ENCODE measurements around the gene TMEM30B.
"Not testable (repeated sequence)": the region's sequence is repeated elsewhere in the genome, so short reads cannot be mapped to it uniquely, and the experiment has no call there.

TMEM30B gene

DNA sequence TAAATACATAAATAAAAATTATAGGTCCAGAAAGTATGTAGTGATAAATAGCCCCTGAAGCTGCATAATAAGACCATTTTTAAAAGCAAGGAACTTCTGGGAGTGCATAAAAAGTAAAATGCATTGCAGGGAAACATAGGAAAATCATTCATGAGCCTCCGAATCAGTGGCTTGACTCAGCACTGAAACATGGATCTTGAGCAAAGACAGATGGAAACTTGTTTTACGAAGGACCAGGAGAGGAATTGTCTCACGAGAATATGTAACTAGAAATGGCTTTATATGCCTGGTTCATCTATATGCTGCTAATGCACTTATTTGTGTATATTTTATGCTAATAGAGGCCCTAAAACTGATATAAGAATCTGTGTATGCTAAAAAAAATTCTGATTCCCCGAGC, 14.7 kb downstream of the TMEM30B start:
- DNase-seq (ENCODE audit: low spot score), result no peak

DNA sequence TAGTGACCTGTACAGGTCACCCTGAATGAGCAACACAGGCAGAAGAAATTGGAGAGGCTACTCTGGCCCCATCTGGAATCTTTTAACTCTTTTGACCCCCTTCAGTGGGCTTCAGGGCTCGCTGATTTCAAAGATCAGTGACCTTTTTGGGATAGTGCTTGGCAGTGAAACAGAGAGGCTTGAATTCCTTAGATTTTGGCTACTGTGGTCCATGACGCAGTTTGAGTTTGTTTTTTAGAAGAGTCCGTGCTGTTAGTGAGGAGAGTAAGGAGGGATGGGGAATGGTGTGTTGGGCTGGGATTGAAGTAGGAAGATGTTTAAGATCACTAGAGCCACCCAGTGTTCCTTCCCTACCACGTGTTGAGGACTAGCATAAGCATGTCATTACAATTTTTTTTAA, 16.5 kb downstream of the TMEM30B start:
- no peak for DNase-seq (ENCODE audit: low spot score)

DNA sequence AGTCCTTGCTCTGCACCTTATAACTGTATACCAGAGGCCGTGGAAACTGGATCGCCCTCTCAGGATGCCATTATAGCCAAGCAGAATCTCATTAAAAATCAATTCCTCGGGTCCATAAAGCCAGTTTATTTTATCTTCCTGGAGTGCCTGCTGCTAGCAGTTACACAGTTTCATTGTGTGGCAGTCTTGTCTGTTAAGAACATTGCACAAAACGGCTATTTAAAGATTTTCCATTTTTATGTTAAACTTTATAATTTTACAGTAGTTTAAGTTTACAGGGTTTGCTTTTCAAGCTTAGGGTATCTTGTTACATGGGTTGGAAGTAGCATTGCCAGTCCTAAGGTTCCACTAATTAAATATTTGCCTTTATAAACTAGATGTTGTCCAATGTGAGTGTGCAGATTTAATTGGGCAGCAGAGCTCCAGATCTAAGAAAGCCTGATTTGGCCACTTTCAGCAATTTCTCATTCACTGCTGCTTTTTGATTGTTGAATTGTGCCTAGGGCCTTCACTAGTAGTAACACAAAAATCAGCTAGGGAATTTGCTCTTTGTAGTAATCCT, 17.0 kb downstream of the TMEM30B start:
- no peak for DNase-seq (ENCODE audit: low spot score)

DNA sequence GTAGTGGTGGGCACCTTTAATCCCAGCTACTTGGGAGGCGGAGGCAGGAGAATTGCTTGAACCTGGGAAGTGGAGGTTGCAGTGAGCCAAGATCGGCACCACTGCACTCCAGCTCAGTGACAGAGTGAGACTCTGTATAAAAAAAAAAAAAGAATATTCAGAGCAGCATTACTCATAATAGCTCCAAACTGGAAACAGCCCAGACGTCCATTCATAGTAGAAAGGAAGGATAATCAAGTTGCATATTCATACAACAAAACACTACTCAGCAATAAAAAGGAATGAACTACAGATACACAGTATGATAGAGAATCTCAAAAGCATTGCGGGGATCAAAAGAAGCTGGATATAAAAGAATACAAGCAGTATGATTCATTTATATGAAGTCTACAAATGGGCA, 19.1 kb downstream of the TMEM30B start:
- no peak for DNase-seq (ENCODE audit: low spot score)

DNA sequence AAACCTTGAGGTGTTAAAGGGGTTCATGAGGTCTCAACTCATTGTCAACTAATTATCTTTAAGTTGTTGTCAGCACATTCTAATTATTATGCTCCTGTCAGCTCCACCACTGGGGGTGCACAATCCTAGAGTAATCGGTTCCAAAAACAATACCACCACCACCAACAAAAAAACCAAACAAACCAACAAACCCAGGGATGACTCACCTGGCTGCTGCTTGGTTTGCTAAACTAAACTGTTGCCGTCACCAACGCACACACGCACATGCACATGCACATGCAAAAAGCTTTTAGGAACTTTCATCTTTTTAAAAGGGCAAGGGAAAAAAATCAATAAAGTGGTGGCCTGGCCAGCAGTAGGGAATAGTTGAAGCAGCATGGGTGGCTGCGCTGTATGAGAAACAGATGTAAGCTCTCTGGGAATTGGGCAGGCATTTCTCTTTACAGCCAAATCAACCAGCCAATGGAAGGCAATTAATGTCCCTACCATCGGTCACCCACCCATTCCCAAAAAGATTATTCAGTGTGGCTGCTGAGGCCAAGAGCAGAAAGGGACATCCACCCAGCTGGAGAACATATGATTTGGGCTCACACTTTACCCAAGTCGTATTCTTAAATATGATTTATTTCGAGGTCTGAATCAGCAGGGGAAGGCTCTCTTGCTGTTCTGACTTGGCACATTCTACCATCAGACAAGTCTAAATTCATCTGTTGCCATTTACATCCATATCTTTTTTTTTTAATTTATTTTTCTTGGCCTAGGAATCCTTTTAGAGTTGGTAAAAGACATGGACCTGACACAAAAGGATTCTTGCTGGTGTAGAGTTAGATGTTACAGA, 20.0 kb downstream of the TMEM30B start:
- no peak for DNase-seq (ENCODE audit: low spot score)

DNA sequence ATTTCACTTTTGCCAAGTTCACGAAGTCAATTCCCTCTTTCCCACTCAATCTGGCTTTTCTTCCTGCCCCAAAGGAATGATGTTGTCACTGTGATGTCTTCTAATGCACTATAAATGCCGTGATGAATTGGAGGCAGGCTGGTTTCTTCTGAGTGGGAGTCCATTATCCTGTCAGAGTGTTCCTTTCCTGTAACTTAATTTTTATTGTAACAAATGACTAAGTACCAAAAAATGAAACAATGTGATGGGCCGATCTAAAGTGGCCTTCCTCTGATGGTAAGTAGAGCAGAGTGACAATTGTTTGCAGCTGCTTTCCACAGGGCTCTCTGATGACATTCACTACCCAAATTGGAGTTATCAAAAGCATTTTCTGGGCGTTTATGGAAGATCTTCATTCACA, 22.2 kb downstream of the TMEM30B start:
- DNase-seq (ENCODE audit: low spot score), result no peak

DNA sequence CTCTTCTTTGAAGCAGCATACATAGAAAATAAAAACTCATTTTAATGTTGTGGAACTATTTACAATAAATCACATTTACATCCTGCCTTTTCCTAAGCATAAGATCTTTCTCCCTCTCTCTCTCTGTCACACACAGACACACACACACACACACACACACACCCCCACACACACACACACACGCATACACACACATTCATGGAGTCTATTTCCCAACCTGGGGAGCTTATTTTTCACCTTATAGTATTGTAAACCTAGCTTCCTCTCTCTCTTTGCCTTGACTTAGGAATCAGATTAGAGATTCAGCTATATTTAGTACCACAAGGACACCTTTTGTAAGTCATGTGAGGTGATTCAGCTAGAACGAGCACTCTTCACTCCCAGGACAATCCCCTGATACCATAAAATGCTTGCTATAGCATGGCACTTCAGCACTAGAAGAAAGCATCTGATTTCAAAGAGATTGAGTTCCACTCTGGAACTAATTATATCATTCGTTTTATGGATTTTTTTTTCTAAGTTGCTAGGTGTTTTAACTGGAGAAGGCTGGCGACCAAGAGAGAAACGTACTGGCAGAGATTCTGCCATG, 23.6 kb downstream of the TMEM30B start:
- DNase-seq (ENCODE audit: low spot score), result no peak

DNA sequence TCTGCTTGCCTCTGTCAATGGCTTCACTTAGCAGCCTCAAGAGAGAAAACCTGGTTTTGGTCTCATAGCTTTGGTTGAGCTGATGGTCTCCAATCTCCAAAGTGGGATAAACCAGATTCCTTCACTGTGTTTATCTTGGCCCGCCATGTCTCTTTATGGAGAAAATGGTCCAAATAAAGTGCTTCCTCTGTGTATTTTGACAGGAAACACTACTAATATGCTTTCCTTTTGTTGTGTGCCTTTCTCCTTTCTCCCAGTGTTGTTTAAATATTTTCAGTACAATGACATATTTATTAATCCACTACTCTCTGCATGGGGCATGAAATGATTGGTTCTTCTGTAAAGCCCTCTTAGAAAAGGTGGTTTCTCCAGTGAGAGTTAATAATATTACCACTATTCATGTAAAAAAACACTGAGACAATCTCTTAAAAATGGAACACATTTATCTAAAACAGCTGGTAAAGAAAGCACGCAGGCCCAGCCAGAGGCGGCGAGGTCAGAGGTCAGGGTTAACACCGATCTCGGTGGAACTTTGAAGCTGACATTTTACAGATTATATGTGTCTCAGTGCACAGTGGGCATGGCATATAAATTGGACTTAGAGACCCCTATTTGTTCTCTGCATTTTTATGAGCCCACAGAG, 24.2 kb downstream of the TMEM30B start:
- DNase-seq (ENCODE audit: low spot score), result no peak

DNA sequence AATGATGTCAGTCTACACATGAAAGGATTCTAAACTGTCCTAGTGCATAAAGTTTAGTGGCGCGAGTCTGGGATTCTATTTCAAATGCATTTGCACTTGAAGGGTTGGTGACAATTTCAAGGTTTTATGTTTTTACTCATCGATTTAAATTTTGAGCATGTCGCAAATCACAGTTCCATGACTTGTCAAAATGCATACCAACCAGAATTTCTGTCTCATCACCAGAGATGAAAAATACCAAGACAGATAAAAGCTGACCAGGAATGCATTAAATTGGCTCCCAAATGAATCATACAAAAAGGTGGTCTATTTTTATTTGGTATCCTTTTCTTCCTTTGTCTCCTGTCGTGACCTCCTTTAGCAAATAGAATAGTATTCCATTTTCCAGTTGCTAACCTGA, 25.2 kb downstream of the TMEM30B start:
- DNase-seq (ENCODE audit: low spot score), result no peak

DNA sequence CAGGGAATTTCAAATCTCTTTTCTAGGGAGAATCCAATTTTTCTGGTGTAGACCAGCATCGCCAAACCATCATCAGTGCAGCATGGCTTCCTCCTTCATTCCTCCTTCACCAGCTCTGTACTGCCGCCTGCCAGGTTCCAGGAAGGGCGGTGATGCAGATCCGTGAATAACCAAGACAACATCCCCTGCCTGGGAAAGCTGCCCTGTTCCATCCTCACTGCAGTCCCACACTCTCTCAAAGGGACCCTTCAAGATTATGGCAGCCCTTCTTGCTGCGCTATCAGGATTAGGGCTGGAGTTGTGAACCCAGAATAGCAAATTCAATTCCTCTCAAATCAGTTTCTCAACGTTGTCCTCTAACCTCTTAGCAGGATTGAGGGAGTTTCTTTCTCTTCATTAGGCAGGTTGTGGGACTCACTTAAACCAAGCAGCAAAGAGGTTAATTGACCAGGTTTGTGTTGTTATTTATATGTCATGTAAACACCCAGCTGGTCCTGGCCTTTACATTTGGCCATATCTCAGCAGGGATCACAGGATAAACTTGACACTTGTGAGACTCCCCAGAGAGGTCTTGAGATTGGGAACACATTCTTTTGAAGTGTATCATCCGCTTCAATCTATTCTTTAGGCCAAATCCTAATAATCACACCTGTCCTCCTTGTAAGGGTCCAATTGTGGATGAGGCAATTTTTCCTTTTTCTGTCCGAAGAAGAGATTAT, 26.2 kb downstream of the TMEM30B start:
- no peak for DNase-seq (ENCODE audit: low spot score)

DNA sequence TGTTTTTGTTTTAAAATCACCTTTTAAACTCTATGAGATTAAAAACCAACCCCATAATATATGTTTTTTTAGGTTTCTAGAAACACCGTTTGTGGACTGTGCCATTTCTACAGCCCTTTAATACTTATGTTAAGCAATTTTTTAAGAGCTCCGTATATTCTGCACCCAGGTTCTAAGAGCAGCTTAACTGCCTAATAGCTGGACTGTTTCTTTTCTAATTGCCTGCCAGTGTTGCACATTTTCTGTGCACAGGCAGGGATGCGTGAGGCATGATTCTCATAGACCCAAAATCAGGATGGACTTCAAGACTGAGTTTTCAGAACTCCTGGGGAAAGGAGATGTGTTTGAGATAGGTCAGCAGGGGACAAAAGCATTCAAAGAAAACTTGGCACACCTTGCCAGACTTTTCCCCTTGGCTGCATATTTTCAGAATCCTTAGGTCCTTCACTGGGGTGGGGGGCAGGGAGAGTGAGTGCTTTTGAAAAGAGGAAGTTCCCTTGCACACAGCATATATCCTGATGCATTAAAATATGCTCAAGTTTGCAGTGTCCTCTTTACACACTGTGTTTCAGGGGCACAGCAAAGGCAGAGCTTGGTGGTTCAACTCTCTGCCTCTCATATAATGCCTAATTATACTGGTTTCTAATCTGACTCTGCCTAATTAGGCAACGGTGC, 27.9 kb downstream of the TMEM30B start:
- no peak for DNase-seq (ENCODE audit: low spot score)

DNA sequence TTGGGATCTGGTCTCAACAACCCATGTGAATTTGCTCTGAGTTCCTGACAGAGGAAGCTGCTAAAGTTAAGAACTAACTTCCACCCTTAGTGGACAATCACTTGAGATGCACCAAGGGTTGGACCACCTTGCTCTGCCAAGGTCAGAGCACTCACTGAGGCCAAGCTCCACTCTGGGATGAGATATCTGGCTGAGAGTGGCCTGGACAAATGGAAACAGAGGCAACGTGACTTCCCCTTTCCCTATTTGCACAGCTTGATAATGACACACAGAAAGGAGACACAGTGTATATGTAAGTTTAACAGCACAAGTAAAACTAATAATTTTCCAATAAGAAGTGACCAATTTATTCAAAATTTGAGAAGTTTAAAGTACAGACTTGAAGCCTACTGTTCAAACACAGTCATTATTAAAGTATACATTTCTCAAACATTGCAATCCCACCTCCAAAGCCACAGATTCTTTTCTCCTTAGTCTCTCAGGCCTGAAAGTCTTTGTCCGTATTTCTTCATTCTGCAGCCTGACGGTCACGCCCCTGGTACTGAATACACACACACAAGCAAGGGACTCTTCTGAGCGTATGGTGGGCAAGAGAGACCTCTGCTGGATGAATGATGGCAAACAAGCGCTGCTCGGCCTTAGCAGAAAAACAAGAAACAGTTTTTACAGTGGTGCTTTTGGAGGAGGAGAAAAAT, 28.6 kb downstream of the TMEM30B start:
- DNase-seq (ENCODE audit: low spot score), result peak; percentile 80

DNA sequence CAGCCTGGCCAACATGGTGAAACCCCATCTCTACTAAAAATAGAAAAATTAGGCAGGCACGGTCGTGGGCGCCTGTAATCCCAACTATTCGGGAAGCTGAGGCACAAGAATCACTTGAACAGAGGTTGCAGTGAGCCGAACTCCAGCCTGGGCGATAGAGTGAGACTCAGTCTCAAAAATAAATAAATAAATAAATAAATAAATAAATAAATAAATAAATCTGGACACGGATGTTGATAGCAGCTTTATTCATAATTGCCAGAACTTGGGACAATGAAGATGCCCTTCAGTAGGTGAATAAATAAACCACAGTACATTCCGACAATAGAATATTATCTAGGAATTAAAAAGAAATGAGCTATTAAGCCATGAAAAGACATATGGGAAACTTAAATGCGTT, 31.1 kb downstream of the TMEM30B start:
- no peak for DNase-seq (ENCODE audit: low spot score)

DNA sequence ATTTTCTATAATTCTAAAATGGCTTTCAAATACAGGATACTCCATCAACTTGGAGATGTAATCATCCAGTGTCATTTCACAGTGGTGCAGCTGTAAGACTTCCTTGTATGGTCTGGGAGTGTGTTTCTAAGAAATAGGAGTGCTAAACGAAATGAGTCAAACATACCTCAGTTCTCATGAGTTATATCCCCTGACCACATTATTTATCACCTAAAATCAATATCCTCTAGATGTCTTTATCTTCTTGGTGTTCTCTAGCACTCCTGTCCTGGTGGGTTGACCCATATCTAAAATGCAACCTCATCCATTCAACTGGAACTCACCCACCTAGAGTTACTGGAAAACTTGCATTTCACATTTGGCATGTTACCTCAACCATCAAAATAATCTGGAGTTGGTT, 33.2 kb downstream of the TMEM30B start:
- no peak for DNase-seq (ENCODE audit: low spot score)

DNA sequence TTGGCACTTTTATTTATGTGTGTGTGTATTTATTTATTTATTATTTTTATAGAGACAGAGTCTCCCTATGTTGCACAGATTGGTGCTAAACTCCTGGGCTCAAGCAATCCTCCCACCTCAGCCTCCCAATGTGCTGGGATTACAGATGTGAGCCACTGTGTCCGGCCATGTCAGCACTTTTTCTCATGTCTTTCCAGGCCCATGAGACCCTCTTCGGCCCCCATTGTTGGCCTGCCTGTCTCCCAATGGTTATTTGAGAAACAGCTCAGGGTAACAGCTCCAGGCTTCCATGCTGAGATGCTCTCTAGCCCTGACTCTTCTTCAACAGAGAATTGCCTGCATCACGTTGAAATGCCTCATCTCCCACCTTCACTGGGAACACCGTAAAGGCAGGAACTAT, 34.4 kb downstream of the TMEM30B start:
- no peak for DNase-seq (ENCODE audit: low spot score)

DNA sequence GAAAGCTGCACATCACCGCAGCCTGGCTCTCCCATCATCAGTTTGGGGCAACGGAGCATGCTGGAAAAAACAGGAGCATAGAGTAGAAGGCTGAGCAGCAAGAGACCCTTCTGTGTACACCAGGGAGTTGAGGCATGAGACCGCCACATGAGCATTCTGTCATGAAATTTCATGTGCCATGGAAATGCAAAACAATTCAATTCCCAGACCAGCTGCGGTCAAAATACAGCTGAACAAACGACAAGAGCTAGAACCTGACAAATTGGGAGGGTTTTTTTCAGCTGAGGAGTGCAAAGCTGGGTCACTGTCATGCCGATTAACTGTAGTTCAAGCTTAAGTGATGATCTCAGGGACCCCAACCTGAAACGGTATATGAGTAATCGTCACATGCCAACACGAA, 37.1 kb downstream of the TMEM30B start:
- DNase-seq (ENCODE audit: low spot score), result no peak

DNA sequence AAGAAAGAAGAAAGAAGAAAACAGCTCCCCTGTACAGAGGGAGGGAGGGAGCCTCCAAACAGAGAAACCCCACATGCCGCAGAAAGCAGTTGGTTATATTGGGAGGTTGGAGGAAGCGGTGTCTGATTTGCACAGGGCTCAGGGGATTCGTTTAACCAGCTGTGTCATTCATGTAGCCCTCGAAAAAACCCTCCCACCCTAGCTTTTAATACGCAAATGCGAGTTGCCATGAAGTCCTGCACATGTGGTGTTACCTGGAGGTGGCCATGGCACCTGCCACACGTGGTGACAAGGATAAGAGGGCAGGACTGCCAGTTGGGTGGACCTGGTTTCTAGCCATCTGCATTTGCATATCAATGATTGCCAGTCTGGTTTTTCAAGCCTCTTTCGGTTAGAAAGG, 40.9 kb downstream of the TMEM30B start:
- DNase-seq (ENCODE audit: low spot score), result no peak

DNA sequence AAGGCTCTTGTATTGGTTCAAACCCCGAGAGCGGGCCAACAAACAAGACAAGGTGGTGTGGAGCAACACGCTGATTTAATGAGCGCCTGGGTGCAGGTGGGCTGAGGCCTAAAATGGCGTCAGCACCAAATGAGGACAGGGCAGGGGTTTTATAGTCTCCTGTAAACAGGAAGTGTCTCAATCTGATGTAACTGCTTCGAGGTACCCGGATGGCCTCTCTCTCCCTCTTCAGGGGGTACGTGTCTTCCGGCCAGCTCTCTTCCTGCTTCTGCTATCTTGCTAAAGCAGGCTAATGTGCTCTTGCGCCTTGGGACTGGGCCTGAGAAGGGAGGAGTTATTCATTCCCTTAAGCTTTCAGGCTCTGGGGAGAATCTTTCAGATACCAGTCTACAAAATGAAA, 41.9 kb downstream of the TMEM30B start:
- DNase-seq (ENCODE audit: low spot score), result not testable (repeated sequence)

DNA sequence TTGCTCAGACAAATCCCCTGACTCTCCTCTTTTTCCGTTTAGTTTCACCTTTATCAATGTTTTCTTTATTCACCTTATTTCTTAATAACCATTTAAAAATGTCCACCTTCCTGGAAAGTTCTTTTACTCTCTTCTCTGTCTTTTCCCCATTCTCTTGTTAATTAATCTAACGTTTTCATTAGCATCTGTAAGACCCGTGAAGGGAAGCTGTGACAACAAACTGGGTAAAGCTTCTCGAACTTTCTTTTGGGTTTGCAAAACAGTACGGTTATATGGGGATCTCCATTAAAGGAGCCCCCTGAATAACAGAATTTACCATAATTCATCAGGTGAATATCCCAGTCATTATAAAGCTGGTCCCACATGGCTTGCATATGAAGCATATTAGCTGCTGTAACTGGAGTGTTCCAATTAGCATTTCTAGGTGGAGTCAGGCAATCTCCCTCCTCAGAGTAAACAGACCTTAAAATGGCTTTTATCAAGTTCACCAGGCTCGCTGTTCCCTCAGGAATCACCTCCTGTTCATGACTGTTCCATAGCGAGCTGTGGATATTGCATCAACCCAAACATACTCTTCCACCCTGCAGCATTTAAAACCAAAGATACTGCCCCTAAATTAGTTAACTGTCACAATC, 42.4 kb downstream of the TMEM30B start:
- DNase-seq (ENCODE audit: low spot score), result no peak

DNA sequence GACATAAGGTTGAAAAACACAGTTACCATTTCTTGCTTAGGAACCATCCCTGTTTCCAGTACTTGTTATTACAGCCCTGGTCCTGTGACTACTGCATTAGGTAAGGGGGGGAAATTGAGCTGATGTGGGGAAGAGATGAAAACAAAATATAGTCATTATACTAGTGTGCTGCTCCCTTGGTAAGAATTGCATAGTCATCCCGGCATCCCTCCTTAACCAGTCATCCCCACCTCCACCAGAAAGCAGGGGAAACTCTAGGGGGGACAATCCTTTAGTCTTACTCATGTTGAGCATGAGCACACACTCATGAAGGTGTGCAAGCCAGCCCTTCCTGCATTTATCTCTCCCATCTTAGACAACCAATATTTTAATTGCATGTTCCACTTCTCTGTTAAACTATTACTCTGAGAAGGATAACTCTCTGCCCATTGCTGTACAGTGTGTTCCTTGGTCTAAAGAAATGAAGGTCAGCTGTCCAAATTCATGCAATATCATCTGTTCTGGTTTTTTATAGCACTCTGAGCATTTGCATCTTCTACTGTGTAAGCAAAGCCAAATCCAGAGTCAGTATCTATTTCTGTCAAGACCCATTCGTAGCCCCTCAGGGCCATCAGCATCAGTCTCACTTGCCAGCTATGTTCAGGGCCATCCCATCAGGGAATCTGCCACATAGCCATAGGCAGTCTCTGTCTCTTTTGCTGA, 46.8 kb downstream of the TMEM30B start:
- DNase-seq (ENCODE audit: low spot score), result no peak

All from iPS-NIHi11 (cell line).